Stimulated activated CD4-positive, alpha-beta T cell treated with anti-CD3 and anti-CD28 coated beads, Interleukin-15, amount 100 ng/mL, for 1 hour (primary cell): ENCODE measurements around the gene COQ8B.
"Not testable (repeated sequence)": the region's sequence is repeated elsewhere in the genome, so short reads cannot be mapped to it uniquely, and the experiment has no call there.

ENCODE experiments used
- DNase-seq, 2 donors: peaks; one replicate each; pipeline ENCODE4 v3.0.0-alpha.2; 2020; ENCODE audit warnings: low read depth in 1 of 2, low spot score in 1 of 2

COQ8B gene

DNA sequence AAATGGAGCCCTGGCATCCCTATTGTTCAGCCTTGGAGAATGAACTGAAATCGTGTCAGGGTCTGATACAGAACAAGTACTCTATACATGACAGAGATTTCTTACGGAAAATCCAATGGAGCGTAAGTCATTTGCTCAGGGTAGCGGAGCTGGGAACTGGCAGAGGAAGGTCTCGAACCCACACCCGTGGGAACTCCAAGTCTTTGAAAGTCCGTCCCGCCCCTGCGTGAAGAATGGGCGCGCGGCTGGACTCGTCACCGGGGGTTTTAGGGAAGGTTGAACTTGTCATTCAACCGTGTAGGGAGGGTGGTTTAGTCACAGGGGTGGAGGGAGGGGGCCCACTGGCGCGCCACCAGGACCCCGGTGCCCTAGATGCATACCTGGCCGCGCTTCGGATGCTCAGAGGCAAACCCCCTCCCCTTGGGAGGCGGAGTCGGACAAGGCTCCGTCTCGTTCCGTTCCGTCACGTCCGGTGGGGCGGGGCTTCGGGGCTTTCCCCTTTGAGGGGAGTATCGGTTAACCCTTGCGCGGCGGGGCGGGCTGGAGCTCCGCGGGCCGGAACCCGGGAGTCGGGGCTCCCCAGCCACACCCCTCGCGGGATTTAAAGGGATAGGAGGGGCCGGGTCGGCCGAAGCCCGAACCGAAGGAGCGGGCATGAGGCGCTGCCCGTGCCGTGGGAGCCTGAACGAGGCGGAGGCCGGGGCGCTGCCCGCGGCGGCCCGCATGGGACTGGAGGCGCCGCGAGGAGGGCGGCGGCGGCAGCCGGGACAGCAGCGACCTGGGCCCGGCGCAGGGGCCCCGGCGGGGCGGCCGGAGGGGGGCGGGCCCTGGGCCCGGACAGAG, at the start of gene COQ8B, which contains the start of gene ITPKC:
Gene COQ8B, minus strand, starts transcription at position 405 of the 843 bp plus-strand sequence. CDS start 2,254 bp downstream, outside the sequence.
Gene ITPKC, plus strand, starts transcription at position 631 of the 843 bp plus-strand sequence. Its CDS starts 24 bp downstream, at position 655.
- DNase-seq, result peak; percentile 99 to 100

DNA sequence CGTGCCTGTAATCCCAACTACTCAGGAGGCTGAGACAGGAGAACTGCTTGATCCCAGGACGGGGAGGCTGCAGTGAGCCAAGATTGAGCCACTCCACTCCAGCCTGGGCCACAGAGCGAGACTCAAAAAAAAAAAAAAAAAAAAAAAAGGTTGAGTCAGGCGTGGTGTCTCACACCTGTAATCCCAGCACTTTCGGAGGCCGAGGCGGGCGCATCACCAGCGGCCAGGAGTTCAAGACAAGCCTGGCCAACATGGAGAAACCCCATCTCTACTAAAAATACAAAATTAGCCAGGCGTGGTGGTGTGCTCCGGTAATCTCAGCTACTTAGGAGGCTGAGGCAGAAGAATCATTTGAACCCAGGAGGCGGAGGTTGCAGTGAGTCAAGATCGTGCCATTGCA, 49.7 kb upstream of the COQ8B start:
- not testable (repeated sequence) for DNase-seq

DNA sequence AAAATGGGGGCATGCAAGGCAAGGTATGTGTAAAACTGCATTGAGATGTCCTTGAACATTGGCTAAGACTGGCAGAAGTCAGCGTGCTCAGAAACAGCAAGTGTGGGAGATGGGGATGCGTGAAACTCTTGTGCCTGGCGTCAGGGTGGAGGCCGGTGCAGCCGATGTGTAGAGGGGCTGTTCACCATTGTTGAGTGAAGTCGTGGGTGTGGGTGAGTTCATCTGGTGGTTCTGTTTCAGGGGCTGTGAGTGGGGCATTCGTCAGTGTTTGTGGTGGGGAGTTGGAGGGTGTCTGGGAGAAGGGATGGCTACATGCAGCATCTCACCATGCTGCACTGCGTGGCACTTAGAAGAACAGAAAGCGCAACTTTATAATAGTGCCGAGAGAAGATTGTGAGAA, 47.3 kb upstream of the COQ8B start:
- DNase-seq, result no peak

DNA sequence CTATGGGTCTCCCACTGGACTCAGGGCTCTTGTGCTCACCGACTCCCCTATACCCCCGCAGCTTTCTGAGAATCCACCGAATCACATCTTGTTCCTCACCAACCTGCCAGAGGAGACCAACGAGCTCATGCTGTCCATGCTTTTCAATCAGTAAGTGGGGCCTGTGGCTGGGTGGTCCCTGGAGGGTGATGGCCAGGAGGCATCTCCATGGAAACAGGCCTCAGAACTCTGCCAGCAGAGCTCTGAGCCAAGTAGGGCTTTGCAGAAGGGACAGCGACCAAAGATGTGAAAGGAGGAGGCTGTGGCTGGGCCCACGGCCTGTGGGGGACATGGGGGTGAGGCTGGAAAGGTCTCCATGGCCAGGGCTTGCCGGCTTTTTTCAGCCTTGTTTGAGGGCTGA, 46.8 kb upstream of the COQ8B start:
- no peak for DNase-seq

DNA sequence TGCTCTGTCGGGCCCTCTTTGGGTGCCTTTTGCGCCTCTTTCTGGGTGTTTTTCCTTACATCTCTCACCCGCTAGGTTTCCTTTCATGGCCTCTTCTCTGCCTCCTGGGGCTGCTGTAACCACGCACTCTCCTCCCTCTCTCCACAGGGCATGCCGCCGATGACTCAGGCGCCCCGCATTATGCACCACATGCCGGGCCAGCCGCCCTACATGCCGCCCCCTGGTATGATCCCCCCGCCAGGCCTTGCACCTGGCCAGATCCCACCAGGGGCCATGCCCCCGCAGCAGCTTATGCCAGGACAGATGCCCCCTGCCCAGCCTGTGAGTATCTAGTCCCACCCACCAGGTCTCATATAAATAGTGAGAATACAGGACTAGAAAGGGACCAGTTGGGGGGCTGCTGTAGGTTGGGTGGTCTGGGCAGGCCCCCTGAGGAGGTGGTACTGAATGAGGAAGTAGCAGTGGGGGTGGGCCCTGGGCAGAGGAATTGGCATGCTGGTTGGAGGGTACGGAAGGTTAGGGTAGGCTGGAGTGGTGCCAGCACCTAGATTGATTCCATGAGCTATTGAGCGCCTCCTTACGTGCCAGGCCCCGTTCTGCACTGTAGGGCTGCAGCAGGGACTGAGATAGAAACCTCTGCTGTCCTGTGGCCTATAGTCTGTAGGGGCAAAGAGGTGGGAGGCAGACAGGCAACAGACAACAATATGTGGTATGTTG, 46.2 kb upstream of the COQ8B start:
- DNase-seq, result no peak

DNA sequence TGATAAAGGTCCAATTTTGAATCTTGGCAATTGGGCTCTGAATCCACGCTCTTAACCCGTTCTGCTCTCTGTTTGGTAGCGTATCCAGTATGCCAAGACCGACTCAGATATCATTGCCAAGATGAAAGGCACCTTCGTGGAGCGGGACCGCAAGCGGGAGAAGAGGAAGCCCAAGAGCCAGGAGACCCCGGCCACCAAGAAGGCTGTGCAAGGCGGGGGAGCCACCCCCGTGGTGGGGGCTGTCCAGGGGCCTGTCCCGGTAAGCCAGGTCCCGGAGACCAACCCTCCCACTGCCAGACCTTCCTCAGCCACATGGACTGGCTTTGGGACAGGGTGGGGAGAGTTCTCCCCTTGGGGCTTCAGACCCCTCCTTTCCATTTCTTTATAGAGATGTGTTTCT, 42.7 kb upstream of the COQ8B start:
- no peak for DNase-seq

DNA sequence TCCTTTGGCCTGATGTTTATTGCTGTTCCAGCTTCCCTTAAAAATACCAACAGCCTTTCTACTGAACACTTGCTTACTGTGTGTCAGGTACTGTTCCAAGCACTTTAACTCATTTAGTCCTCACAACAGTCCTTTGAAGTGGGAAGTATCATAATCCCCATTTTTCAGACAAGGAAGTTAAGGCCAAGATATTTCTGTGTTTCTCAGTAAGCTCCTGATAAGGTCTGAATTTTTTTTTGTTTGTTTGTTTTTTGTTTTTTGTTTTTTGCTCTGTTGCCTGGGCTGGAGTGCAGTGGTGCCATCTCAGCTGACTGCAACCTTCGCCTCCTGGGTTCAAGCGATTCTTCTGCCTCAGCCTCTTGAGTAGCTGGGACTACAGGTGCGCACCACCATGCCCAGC, 41.8 kb upstream of the COQ8B start:
- no peak for DNase-seq

DNA sequence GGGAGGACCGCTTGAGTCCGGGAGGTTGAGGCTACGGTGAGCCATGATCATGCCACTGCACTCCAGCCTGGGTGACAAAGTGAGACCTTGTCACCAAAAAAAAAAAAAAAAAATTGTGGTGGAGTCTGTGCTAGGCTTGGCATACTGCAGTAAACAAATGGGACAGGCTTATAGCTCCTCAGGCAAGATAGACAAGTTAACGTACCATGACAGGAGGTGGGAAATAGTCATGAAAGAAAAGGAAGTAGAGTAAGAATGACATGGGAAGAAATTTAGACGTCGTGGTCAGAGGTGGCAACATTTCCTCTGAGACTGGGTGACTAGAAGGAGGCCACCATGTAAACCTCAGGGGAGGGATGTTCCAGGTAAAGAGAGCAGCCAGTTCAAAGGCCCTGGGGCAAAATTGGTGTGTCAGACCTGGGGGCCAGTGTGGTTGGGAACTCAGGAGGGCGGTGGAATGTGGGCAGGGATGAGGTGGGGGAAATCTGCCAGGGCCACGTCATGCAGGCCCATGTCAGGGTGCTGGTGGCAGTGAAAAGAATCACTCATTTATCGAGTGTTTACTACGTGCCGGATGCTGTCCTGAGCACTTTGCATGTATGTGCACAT, 39.9 kb upstream of the COQ8B start:
- DNase-seq, result no peak

DNA sequence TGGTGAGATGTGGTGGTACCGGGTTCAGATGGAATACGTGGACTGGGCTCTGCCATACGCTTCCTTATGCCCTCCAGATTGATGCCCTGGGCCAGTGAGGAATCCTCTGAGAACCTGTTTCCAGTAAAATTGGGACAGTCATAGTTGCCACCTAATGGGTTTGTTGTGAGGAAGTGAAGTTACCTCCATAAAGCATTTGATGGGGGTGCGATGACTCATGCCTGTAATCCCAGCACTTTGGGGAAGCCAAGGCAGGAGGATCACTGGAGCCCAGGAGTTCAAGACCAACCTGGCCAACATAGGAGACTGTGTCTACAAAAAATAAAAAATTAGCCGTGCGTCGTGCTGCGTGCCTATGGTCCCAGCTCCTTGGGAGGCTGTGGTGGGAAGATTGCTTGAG, 39.1 kb upstream of the COQ8B start:
- no peak for DNase-seq

DNA sequence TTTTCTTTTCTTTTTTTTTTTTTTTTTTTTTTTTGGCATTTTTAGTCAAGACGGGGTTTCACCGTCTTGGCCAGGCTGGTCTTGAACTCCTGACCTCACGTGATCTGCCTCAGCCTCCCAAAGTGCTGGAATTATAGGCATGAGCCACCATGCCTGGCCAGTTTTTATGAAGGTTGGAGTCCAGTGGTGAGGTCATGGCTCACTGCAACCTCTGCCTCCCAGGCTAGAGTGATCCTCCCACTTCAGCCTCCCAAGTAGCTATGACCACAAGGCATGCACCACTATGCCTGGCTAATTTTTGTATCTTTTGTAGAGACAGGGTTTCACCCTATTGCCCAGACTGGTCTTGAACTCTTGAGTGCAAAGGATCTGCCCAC, 38.5 kb upstream of the COQ8B start:
- no peak for DNase-seq

DNA sequence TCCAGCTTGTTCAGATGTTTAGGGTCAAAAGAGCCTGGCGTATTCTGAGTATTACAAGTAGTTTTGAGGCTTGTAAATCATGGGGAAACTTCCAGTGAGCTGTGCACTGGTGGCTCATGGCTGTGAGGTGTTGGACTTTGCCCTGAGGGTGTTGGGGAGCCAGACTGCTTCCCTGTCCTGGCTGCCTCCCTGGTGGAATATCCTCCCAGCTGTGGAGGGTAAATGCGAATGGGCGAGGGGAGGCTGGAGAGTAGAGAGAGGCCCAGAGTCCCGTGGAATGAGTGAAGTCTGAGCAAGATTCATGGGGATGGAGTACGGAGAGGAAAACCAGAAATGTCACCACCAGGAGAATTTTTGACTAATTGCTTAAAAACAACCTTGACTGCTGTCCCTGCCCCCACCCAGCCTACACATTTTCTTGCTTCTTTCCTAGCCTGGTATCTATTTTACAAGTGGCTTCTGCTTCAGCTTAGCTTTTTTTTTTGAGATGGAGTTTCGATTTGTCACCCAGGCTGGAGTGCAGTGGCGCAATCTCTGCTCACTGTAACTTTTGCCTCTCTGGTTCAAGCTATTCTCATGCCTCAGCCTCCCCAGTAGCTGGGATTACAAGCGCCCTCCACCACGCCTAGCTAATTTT, 38.0 kb upstream of the COQ8B start:
- peak in 1 of 2 donors; percentile 38 for DNase-seq

DNA sequence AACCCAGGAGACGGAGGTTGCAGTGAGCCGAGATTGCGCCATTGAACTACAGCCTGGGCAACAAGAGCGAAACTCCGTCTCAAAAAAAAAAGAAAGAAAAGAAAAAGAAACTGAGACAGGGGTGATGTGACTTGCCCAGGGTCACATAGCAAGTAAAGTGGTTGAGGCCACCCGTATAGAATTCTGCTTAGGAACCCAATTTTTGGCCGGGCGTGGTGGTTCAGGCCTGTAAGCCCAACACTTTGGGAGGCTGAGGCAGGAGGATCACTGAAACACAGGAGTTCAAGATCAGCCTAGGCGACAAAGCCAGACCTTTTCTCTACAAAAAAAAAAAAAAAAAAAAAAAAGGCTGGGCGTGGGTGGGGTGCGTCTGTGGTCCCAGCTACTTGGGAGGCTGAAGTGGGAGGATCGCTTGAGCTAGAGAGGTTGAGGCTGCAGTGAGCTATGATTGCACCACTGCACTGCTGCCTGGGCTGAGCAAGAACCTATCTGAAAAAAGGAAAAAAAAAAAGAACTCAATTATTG, 35.6 kb upstream of the COQ8B start:
- DNase-seq, result no peak

DNA sequence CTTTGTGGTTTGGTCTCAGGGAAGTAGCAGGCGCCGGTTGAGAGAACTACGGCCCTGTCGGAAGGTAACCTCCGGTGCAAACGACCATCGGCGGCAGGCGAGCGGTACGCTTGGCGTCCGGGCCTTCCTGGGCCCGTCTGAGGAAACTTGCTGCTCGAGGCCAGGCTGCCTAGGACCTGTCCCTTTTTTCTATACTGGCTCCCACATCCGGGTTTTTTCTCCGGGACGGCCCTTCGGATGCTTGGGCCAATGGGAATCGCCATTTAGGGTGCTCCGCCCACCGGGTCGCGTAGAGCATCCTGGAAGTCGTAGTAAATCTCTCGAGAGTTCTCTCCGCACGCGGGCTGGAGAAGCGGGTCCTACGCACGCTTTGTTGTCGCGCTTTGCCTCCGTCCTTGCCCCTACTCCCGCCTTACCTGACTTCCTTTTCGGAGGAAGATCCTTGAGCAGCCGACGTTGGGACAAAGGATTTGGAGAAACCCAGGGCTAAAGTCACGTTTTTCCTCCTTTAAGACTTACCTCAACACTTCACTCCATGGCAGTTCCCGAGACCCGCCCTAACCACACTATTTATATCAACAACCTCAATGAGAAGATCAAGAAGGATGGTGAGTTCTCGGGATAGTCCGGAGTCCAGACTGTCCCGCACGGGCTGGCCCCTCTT, 34.3 kb upstream of the COQ8B start, which contains the start of gene SNRPA:
Gene SNRPA, plus strand, starts transcription at position 330 of the 664 bp plus-strand sequence. Its CDS starts 206 bp downstream, at position 536.
- DNase-seq, result peak; percentile 85 to 93

DNA sequence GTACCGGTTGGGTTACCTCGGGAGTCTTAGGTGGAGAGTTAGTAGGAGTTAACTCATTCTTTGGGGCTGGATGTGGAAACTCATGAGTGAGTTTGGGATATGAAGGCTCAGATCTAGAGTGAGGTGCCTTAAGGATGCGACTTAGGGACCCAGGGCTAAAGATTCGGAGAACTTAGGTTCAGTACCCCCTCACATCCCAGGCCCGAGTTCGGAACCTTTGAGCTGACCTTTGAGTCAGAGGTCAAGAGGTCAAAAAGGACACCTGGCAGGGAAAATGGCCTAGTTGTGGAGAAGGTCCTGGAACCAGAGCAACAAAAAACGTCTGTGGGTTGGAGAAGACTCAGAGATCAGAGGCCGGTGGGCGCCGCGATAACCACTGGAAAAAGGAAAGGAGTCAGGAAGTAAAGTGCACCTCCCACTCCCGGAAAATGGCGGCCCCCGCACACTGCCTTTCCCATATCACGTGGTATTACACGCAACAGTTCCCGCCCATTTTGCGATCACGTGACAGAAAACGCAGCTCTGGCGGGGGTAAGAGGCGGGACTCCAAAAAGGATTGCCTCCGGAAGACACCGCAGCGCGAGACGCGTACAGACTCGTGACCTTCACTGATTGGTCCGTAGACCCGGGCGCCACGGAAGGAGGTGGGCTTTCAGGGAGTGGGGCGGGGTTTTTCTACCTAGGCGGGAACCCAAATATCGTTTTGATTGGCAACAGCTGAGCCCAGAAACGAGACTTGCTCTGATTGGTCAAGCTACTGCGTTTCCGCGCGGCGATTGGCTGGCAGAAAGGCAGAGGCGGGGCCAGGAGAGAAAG, 33.6 kb upstream of the COQ8B start, which contains the start of gene ACTMAP:
Gene ACTMAP, minus strand, starts transcription at position 420 of the 816 bp plus-strand sequence. CDS start 674 bp downstream, outside the sequence.
- peak; percentile 94 to 98 for DNase-seq

DNA sequence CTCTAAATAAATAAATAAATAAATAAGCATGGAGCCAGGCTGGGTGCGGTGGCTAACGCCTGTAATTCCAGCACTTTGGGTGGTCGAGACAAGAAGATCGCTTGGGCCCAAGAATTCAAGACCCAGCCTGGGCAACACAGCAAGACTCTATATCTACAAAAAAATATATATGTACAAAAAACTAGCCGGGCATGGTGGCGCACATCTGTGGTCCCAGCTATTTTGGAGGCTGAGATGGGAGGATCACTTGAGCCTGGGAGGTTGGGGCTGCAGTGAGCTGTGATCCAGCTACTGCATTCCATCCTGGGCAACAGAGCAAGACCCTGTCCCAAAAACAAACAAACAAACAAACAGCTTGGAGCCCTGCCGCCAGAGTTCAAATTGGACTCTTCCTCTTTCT, 30.9 kb upstream of the COQ8B start:
- DNase-seq, result no peak

DNA sequence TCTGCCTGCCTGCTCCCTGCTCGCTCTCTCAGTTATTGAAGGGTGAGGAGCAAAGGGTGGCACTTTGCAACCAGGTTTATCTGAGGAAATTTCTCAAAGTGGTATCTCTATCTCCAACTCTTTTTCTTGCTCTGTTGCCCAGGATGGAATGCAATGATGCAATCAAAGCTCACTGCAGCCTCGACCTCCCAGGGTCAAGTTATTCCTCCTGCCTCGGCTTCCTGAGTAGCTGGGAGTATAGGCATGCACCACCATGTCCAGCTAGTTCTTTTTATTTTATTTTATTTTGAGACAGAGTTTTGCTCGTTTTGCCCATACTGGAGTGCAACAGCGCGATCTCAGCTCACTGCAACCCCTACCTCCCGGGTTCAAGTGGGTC, 28.7 kb upstream of the COQ8B start:
- no peak for DNase-seq

DNA sequence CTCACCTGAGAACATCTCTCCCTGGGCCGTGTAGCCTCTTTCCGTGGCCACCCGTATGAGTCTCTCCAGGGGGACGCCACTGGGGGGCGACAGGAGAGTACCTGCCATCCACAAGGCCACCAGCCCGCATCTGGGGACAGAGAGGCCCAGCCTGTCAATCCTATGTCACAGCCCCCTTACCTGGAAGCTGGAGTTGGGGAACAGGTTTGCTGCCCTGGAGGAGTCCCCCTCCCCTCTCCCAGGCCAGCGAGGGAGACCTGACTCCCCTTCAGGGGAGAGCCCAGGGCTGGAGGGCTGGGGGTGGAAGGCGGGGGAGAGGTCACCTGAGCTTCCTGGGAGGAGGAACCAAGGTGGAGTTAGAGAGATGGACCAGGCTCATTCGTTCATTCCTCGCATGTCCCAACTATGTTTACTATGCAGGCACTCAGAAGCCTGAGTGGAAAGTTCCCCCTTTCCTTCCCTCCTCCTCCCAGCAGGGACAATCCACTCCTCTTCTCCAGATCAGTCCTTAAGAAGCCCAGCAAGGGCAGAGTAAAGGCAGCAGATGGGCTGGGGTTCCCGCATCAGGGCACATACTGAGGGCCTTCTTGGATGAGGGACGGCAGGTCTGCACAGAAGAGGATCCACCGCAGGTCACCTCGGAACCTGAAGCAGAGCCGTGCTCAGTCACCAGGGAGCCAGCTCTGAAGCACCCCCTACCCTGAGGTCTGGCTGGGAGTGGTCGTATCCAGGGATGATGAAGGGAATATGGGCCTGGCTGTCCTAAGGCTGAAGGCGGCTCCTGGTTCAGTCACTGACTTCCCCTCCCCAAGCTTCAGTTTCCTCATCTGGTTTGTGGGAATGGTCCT, 28.1 kb upstream of the COQ8B start:
- peak in 1 of 2 donors; percentile 21 for DNase-seq

DNA sequence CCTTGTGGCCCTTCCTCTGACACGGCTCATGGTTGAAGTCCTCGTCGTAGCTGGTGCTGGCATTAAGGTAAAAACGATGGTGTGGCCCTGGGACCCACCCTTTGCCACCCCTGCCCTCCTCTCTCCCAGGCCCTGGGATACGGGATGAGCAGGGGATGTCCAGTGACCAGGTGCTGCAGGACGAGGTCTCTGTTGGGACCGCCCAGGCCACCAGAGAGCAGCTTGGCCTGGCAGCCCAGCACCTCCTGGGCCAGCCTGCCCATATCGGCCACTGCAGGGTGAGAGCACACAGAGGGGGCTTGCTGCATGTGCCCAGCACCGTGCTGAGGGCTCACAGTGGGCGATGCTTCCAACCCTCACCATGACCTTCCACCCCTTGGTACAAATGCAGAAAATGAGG, 27.2 kb upstream of the COQ8B start:
- no peak for DNase-seq

DNA sequence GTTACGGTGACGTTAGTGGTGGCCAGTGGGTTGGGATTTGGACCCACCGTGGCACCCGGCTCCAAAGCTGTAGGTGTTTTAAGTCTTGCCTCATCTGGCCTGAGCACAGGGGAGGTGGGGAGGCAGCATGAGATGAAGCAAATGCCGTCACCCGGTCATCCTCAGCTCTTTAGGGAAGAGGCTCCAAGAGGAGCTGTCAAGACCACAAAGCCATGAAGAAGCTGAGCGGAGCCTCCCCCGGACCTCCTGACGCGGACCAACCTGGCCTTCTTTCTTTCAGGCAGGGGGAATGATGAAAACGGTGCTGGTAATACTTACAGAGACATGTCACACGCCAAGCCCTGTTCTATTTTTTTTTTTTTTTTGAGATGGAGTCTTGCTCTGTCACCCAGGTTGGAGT, 26.2 kb upstream of the COQ8B start:
- DNase-seq, result no peak
